ENCODE results near the gene TYRP1. TPM values are rescaled to one million over a fixed set of nuclear protein-coding genes. Genes with fewer than 3 reads are reported as not detected.
"Not testable (repeated sequence)": the region's sequence is repeated elsewhere in the genome, so short reads cannot be mapped to it uniquely, and the experiment has no call there.

The TYRP1 gene
- total RNA-seq, 4 donors from 2014 or later, result 0.81 to 2.2 TPM; not detected in 2

DNA sequence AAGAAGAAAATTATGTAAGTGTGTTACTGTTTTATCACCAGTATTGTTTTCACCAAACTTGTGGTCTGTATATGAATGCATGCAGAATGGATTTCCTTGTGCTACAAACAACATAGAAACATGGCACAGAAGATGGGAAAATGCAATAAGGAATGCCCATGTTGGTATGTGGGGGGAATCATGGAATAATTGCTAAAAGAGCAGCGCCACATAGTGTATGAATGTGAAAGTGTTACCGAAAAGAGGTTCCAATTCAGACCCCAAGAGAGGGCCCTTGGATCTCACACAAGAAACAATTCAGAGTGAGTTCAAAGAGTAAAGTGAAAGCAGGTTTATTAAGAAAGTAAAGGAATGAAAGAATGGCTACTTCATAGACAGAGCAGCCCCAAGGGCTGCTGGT lies 26.4 kb upstream of the TYRP1 start:
- H3K4me3 ChIP-seq, result no peak overlapping the region
- H3K27me3 ChIP-seq, result no peaks in the 10 kb centered on the region
- ATAC-seq, result no peak
- no peaks in the 10 kb centered on the region for H3K9me3 ChIP-seq
- WGBS, 2 donors (ENCODE audit: low coverage in 1 of 2), result 33 to 50% methylated on average over 2 of the region's 2 CpGs
- no peak overlapping the region for H3K27ac ChIP-seq
- TF ChIP-seq EP300 (IDR thresholded peaks at IDR 0.05) (no peak), POLR2A (IDR thresholded peaks at IDR 0.05) (no peak), POLR2AphosphoS5 (IDR thresholded peaks at IDR 0.05) (no peak)
- TF ChIP-seq, protein P1, sequence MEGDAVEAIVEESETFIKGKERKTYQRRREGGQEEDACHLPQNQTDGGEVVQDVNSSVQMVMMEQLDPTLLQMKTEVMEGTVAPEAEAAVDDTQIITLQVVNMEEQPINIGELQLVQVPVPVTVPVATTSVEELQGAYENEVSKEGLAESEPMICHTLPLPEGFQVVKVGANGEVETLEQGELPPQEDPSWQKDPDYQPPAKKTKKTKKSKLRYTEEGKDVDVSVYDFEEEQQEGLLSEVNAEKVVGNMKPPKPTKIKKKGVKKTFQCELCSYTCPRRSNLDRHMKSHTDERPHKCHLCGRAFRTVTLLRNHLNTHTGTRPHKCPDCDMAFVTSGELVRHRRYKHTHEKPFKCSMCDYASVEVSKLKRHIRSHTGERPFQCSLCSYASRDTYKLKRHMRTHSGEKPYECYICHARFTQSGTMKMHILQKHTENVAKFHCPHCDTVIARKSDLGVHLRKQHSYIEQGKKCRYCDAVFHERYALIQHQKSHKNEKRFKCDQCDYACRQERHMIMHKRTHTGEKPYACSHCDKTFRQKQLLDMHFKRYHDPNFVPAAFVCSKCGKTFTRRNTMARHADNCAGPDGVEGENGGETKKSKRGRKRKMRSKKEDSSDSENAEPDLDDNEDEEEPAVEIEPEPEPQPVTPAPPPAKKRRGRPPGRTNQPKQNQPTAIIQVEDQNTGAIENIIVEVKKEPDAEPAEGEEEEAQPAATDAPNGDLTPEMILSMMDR (IDR thresholded peaks at IDR 0.05), result no peak
- no peaks in the 10 kb centered on the region for H3K4me1 ChIP-seq
- no peaks in the 10 kb centered on the region for H3K36me3 ChIP-seq

- Histone ChIP-seq H3K27ac (no peak overlapping the region), H3K4me3 (no peak overlapping the region), H3K36me3 (no peaks in the 10 kb centered on the region), H3K9me3 (no peaks in the 10 kb centered on the region), H3K4me1 (no peaks in the 10 kb centered on the region), H3K27me3 (no peaks in the 10 kb centered on the region)
- 95 to 96% methylated on average over 3 of the region's 3 CpGs for WGBS, 2 donors (ENCODE audit: low coverage in 1 of 2)
- TF ChIP-seq, protein P1 (IDR thresholded peaks at IDR 0.05), result no peak
- no peak for TF ChIP-seq POLR2A (IDR thresholded peaks at IDR 0.05)
- TF ChIP-seq POLR2AphosphoS5 (IDR thresholded peaks at IDR 0.05), result no peak
- TF ChIP-seq EP300 (IDR thresholded peaks at IDR 0.05), result no peak
- no peak for ATAC-seq
Observed at GRCh38 chr9:12667892-12668291, 25.3 kb upstream of the TYRP1 start.

DNA sequence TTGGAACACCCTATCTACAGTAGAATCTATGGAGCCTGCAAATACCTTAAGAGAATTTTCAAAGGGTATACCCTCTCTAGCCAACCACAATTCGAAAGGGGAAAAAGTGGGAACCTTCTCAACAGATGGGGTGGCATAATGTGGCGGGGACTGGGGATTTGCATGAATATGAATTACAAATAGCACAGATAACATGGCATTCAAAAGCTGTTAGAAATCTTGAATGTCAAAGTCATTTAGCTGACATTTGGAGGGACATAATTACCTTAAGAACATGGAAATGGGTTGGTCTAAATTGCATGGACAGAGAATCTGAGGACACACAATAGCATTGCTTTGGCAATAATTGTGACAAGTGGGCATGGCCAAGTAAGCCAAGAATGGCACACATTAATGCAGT lies 23.2 kb upstream of the TYRP1 start:
- TF ChIP-seq, protein P1 (IDR thresholded peaks at IDR 0.05), result no peak
- no peak for TF ChIP-seq EP300 (IDR thresholded peaks at IDR 0.05)
- no peak for TF ChIP-seq POLR2AphosphoS5 (IDR thresholded peaks at IDR 0.05)
- TF ChIP-seq POLR2A (IDR thresholded peaks at IDR 0.05), result no peak
- H3K4me3 ChIP-seq, result no peak overlapping the region
- H3K27ac ChIP-seq, result no peak overlapping the region
- H3K4me1 ChIP-seq, result no peaks in the 10 kb centered on the region
- no peaks in the 10 kb centered on the region for H3K27me3 ChIP-seq
- no peaks in the 10 kb centered on the region for H3K9me3 ChIP-seq
- no peak for ATAC-seq
- H3K36me3 ChIP-seq, result no peaks in the 10 kb centered on the region
- WGBS, 2 donors (ENCODE audit: low coverage in 1 of 2), result 93 to 100% methylated on average over 1 to 2 of the region's 2 CpGs

DNA sequence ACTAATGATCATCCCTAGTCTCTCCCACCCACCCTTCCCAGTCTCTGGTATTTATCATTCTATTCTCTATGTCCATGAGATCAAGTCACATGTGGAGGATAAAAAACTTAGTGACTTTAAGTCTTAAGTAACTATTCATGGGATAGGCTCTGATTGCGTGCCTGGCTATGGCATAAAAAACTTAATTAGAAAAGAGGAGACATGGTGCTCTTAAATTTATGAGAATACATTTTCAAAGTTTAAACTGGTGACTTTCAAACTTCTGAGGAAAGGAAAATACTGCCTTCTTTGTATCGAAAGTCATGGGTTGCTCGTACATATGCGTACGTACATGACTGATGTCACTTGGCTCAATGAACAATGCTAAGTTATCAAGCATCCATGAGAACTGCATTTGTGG lies 18.2 kb upstream of the TYRP1 start:
- WGBS, 2 donors (ENCODE audit: low coverage in 1 of 2), result 65 to 77% methylated on average over 5 of the region's 5 CpGs
- no peak for ATAC-seq
- TF ChIP-seq EP300 (IDR thresholded peaks at IDR 0.05) (no peak), POLR2A (IDR thresholded peaks at IDR 0.05) (no peak), POLR2AphosphoS5 (IDR thresholded peaks at IDR 0.05) (no peak)
- TF ChIP-seq, protein P1 (IDR thresholded peaks at IDR 0.05), result no peak

GRCh38 chr9:12677462-12678126 lies 15.6 kb upstream of the TYRP1 start:
- not testable (repeated sequence) for H3K36me3 ChIP-seq, H3K4me1 ChIP-seq, H3K27ac ChIP-seq, ATAC-seq, H3K4me3 ChIP-seq, H3K9me3 ChIP-seq, H3K27me3 ChIP-seq
- 92 to 98% methylated on average over 8 to 11 of the region's 11 CpGs for WGBS, 2 donors (ENCODE audit: low coverage in 1 of 2)

More for the DNA sequence above, 18.2 kb upstream of the TYRP1 start:
- Histone ChIP-seq H3K4me1 (no peaks in the 10 kb centered on the region), H3K36me3 (no peaks in the 10 kb centered on the region), H3K9me3 (no peaks in the 10 kb centered on the region), H3K27ac (no peak overlapping the region), H3K27me3 (no peaks in the 10 kb centered on the region), H3K4me3 (no peak overlapping the region)

Data from gastroesophageal sphincter (tissue), 4 donors.